ENCODE measurements around the gene CEP70. TPM values are rescaled to one million over a fixed set of nuclear protein-coding genes. Genes with fewer than 3 reads are reported as not detected.

Gene CEP70
- total and polyA plus RNA-seq, 10 donors: 2.7 to 19.0 (median 14.1) TPM

GRCh38 chr3:138467931-138468330, 126.1 kb downstream of the CEP70 start:
- 85 to 95% (median 90%) methylated on average over 5 of the region's 5 CpGs for WGBS, 5 donors
- H3K36me3 ChIP-seq: no peaks in the 10 kb centered on the region
- H3K27me3 ChIP-seq (replicated peaks in 1 of 7): peaks cover 0 to 37% (median 0%) of the 10 kb centered on the region in 7 donors
- TF ChIP-seq CTCF (IDR thresholded peaks at IDR 0.05 in 8 of 11, conservative IDR thresholded peaks at IDR 0.05 in 3 of 11) (no peak), POLR2AphosphoS5 (IDR thresholded peaks at IDR 0.05) (no peak), POLR2A (IDR thresholded peaks at IDR 0.05) (no peak)
- no peak overlapping the region for H3K4me3 ChIP-seq
- H3K4me1 ChIP-seq: no peaks in the 10 kb centered on the region
- H3K9me3 ChIP-seq: no peaks in the 10 kb centered on the region
- peak; percentile 25 for DNase-seq
- intact Hi-C loops (cut with DNase I; ENCODE audit: low total_unique reads): no loop called here
- no peak overlapping the region for H3K27ac ChIP-seq

- no peaks in the 10 kb centered on the region for H3K4me1 ChIP-seq
- TF ChIP-seq CTCF (IDR thresholded peaks at IDR 0.05 in 8 of 11, conservative IDR thresholded peaks at IDR 0.05 in 3 of 11) (no peak), POLR2AphosphoS5 (IDR thresholded peaks at IDR 0.05) (no peak), POLR2A (IDR thresholded peaks at IDR 0.05) (no peak)
- intact Hi-C loops (cut with DNase I; ENCODE audit: low total_unique reads): no loop called here
- H3K27ac ChIP-seq: no peak overlapping the region
- WGBS, 5 donors: 48 to 78% (median 64%) methylated on average over 2 of the region's 2 CpGs
- H3K4me3 ChIP-seq: no peak overlapping the region
- no peaks in the 10 kb centered on the region for H3K36me3 ChIP-seq
- no peak for DNase-seq
- no peaks in the 10 kb centered on the region for H3K9me3 ChIP-seq
- H3K27me3 ChIP-seq (replicated peaks in 1 of 7): peaks cover 0 to 47% (median 0%) of the 10 kb centered on the region in 7 donors
These were observed 128.1 kb downstream of the CEP70 start for GRCh38 chr3:138465925-138466324.

- Histone ChIP-seq H3K4me1 (no peaks in the 10 kb centered on the region), H3K36me3 (no peaks in the 10 kb centered on the region), H3K27ac (no peak overlapping the region), H3K27me3 (replicated peaks in 1 of 7) (peaks cover 0 to 47% (median 0%) of the 10 kb centered on the region in 7 donors), H3K9me3 (no peaks in the 10 kb centered on the region), H3K4me3 (no peak overlapping the region)
- no peak for DNase-seq
- TF ChIP-seq POLR2A (IDR thresholded peaks at IDR 0.05): no peak
- no peak for TF ChIP-seq CTCF (IDR thresholded peaks at IDR 0.05 in 8 of 11, conservative IDR thresholded peaks at IDR 0.05 in 3 of 11)
- no peak for TF ChIP-seq POLR2AphosphoS5 (IDR thresholded peaks at IDR 0.05)
- WGBS, 5 donors: 94 to 100% (median 96%) methylated on average over 2 to 3 of the region's 3 CpGs
- intact Hi-C loops (cut with DNase I; ENCODE audit: low total_unique reads): no loop called here
These were observed 128.6 kb downstream of the CEP70 start for GRCh38 chr3:138465451-138465850.

- no peaks in the 10 kb centered on the region for H3K4me1 ChIP-seq
- H3K4me3 ChIP-seq: no peak overlapping the region
- TF ChIP-seq POLR2AphosphoS5 (IDR thresholded peaks at IDR 0.05) (no peak), POLR2A (IDR thresholded peaks at IDR 0.05) (no peak), CTCF (IDR thresholded peaks at IDR 0.05 in 8 of 11, conservative IDR thresholded peaks at IDR 0.05 in 3 of 11) (no peak)
- intact Hi-C loops (cut with DNase I; ENCODE audit: low total_unique reads): no loop called here
- WGBS, 5 donors: 47 to 98% (median 86%) methylated on average over 2 of the region's 2 CpGs
- H3K27me3 ChIP-seq (replicated peaks in 1 of 7): peaks cover 0 to 37% (median 0%) of the 10 kb centered on the region in 7 donors
- no peak for DNase-seq
- H3K36me3 ChIP-seq: no peaks in the 10 kb centered on the region
- no peak overlapping the region for H3K27ac ChIP-seq
- H3K9me3 ChIP-seq: no peaks in the 10 kb centered on the region
These were observed 129.6 kb downstream of the CEP70 start for GRCh38 chr3:138464491-138464860.

Measured in spleen (tissue), 11 donors.